Mucosa of rectum (tissue), 2 donors: ENCODE measurements around the gene BEGAIN.

ENCODE experiments used
- H3K27ac ChIP-seq, 2 donors: one replicate each; pipeline ENCODE4 v1.7.0; 2013; ENCODE audit warnings: inconsistent platforms in 2 of 2, low read depth in 2 of 2, low read length in 2 of 2
- H3K27me3 ChIP-seq, 2 donors: one replicate each; pipeline ENCODE4 v1.7.0; 2013; ENCODE audit warnings: low read length in 2 of 2; ENCODE audit not compliant: control insufficient read depth in 2 of 2, insufficient read depth in 2 of 2
- H3K36me3 ChIP-seq, 2 donors: one replicate each; pipeline ENCODE4 v1.7.0; 2013; ENCODE audit warnings: low read length in 2 of 2; ENCODE audit not compliant: control insufficient read depth in 2 of 2, insufficient read depth in 2 of 2
- H3K4me1 ChIP-seq, 2 donors: one replicate each; pipeline ENCODE4 v1.7.0; 2013; ENCODE audit warnings: low read length in 2 of 2, mild to moderate bottlenecking in 1 of 2; ENCODE audit not compliant: control insufficient read depth in 2 of 2, insufficient read depth in 2 of 2
- H3K4me3 ChIP-seq, 2 donors: one replicate each; pipeline ENCODE4 v1.7.0; 2013; ENCODE audit warnings: low read length in 2 of 2
- H3K9ac ChIP-seq, 2 donors: one replicate each; pipeline ENCODE4 v1.7.0; 2013; ENCODE audit warnings: low read length in 2 of 2, low read depth in 1 of 2, mild to moderate bottlenecking in 1 of 2
- H3K9me3 ChIP-seq, 2 donors: one replicate each; pipeline ENCODE4 v1.7.0; 2013; ENCODE audit warnings: low read length in 2 of 2; ENCODE audit not compliant: control insufficient read depth in 2 of 2
- donor health status: healthy.
- donor health status: Normal muscosa, but diverticular disease.

BEGAIN gene

GRCh38 chr14:100608064-100608463 lies 20.8 kb upstream of the BEGAIN start:
- H3K27ac ChIP-seq: no peak overlapping the region
- H3K4me3 ChIP-seq: no peak overlapping the region
- no peaks in the 10 kb centered on the region for H3K4me1 ChIP-seq
- H3K27me3 ChIP-seq: no peaks in the 10 kb centered on the region
- no peaks in the 10 kb centered on the region for H3K9me3 ChIP-seq
- H3K9ac ChIP-seq: no peak overlapping the region
- H3K36me3 ChIP-seq: no peaks in the 10 kb centered on the region

GRCh38 chr14:100607611-100607956 lies 20.4 kb upstream of the BEGAIN start:
- H3K4me1 ChIP-seq: no peaks in the 10 kb centered on the region
- no peak overlapping the region for H3K4me3 ChIP-seq
- H3K9me3 ChIP-seq: no peaks in the 10 kb centered on the region
- no peak overlapping the region for H3K9ac ChIP-seq
- H3K27me3 ChIP-seq: no peaks in the 10 kb centered on the region
- no peaks in the 10 kb centered on the region for H3K36me3 ChIP-seq
- H3K27ac ChIP-seq: no peak overlapping the region

- no peaks in the 10 kb centered on the region for H3K36me3 ChIP-seq
- H3K9ac ChIP-seq: no peak overlapping the region
- H3K4me3 ChIP-seq: no peak overlapping the region
- no peaks in the 10 kb centered on the region for H3K27me3 ChIP-seq
- no peak overlapping the region for H3K27ac ChIP-seq
- H3K9me3 ChIP-seq: no peaks in the 10 kb centered on the region
- H3K4me1 ChIP-seq: no peaks in the 10 kb centered on the region
Observed at GRCh38 chr14:100606687-100607610, 19.7 kb upstream of the BEGAIN start.

- Histone ChIP-seq H3K4me1 (no peaks in the 10 kb centered on the region), H3K9me3 (no peaks in the 10 kb centered on the region), H3K27me3 (no peaks in the 10 kb centered on the region)
Observed at GRCh38 chr14:100605706-100606686, 18.8 kb upstream of the BEGAIN start.

GRCh38 chr14:100605230-100605629 lies 18.0 kb upstream of the BEGAIN start:
- no peaks in the 10 kb centered on the region for H3K36me3 ChIP-seq

More at GRCh38 chr14:100605706-100606686, 18.8 kb upstream of the BEGAIN start:
- Histone ChIP-seq H3K4me3 (no peak overlapping the region), H3K9ac (no peak overlapping the region), H3K27ac (no peak overlapping the region), H3K36me3 (no peaks in the 10 kb centered on the region)

GRCh38 chr14:100604709-100605108 lies 17.5 kb upstream of the BEGAIN start:
- Histone ChIP-seq H3K36me3 (no peaks in the 10 kb centered on the region), H3K9me3 (no peaks in the 10 kb centered on the region), H3K27ac (no peak overlapping the region), H3K27me3 (no peaks in the 10 kb centered on the region), H3K4me3 (no peak overlapping the region), H3K9ac (no peak overlapping the region), H3K4me1 (no peaks in the 10 kb centered on the region)

More at GRCh38 chr14:100605230-100605629, 18.0 kb upstream of the BEGAIN start:
- no peak overlapping the region for H3K4me3 ChIP-seq
- H3K9ac ChIP-seq: no peak overlapping the region
- no peaks in the 10 kb centered on the region for H3K27me3 ChIP-seq
- no peak overlapping the region for H3K27ac ChIP-seq
- H3K9me3 ChIP-seq: no peaks in the 10 kb centered on the region
- no peaks in the 10 kb centered on the region for H3K4me1 ChIP-seq

- no peaks in the 10 kb centered on the region for H3K36me3 ChIP-seq
- H3K27ac ChIP-seq: no peak overlapping the region
- H3K27me3 ChIP-seq: no peaks in the 10 kb centered on the region
Observed at GRCh38 chr14:100604121-100604501, 16.9 kb upstream of the BEGAIN start.

GRCh38 chr14:100603341-100604120 lies 16.3 kb upstream of the BEGAIN start:
- Histone ChIP-seq H3K9ac (no peak overlapping the region), H3K36me3 (no peaks in the 10 kb centered on the region), H3K27ac (no peak overlapping the region), H3K4me1 (no peaks in the 10 kb centered on the region), H3K27me3 (no peaks in the 10 kb centered on the region), H3K9me3 (no peaks in the 10 kb centered on the region), H3K4me3 (no peak overlapping the region)

More at GRCh38 chr14:100604121-100604501, 16.9 kb upstream of the BEGAIN start:
- Histone ChIP-seq H3K4me1 (no peaks in the 10 kb centered on the region), H3K9me3 (no peaks in the 10 kb centered on the region), H3K4me3 (no peak overlapping the region), H3K9ac (no peak overlapping the region)

GRCh38 chr14:100602621-100603230 lies 15.5 kb upstream of the BEGAIN start:
- no peaks in the 10 kb centered on the region for H3K36me3 ChIP-seq

More at GRCh38 chr14:100602621-100603230, 15.5 kb upstream of the BEGAIN start:
- no peak overlapping the region for H3K9ac ChIP-seq
- no peak overlapping the region for H3K4me3 ChIP-seq
- H3K9me3 ChIP-seq: no peaks in the 10 kb centered on the region
- H3K27me3 ChIP-seq: no peaks in the 10 kb centered on the region
- H3K4me1 ChIP-seq: no peaks in the 10 kb centered on the region
- no peak overlapping the region for H3K27ac ChIP-seq
